Ishikawa (cell line): ENCODE data around the gene LECT2.

Experiments used
- CREB1 ChIP-seq: IDR thresholded peaks from 2 replicates; pipeline ENCODE4 v1.6.1; 2012; ENCODE audit warnings: low read depth
- EGR1 ChIP-seq: IDR thresholded peaks from 2 replicates; pipeline ENCODE4 v1.6.1; 2012
- FOXM1 ChIP-seq: IDR thresholded peaks from 2 replicates; pipeline ENCODE4 v1.6.1; 2012; ENCODE audit warnings: low read depth, borderline replicate concordance
- RAD21 ChIP-seq: IDR thresholded peaks from 2 replicates; pipeline ENCODE4 v1.6.1; 2012; ENCODE audit warnings: low read depth
- TAF1 ChIP-seq: IDR thresholded peaks from 2 replicates; pipeline ENCODE4 v1.6.1; 2012; ENCODE audit warnings: low read depth, mild to moderate bottlenecking
- TCF12 ChIP-seq: IDR thresholded peaks from 2 replicates; pipeline ENCODE4 v1.6.1; 2012; ENCODE audit warnings: low read depth
- YY1 ChIP-seq: IDR thresholded peaks from 2 replicates; pipeline ENCODE4 v1.6.1; 2012; ENCODE audit warnings: low read depth
- TF ChIP-seq, protein P1 (sequence below): IDR thresholded peaks from 2 replicates; pipeline ENCODE4 v1.6.1; 2012; ENCODE audit warnings: low read depth, mild to moderate bottlenecking

- no peak for TF ChIP-seq TAF1
- no peak for TF ChIP-seq YY1
- TF ChIP-seq CREB1: no peak
- TF ChIP-seq RAD21: no peak
- no peak for TF ChIP-seq TCF12
- TF ChIP-seq, protein P1, sequence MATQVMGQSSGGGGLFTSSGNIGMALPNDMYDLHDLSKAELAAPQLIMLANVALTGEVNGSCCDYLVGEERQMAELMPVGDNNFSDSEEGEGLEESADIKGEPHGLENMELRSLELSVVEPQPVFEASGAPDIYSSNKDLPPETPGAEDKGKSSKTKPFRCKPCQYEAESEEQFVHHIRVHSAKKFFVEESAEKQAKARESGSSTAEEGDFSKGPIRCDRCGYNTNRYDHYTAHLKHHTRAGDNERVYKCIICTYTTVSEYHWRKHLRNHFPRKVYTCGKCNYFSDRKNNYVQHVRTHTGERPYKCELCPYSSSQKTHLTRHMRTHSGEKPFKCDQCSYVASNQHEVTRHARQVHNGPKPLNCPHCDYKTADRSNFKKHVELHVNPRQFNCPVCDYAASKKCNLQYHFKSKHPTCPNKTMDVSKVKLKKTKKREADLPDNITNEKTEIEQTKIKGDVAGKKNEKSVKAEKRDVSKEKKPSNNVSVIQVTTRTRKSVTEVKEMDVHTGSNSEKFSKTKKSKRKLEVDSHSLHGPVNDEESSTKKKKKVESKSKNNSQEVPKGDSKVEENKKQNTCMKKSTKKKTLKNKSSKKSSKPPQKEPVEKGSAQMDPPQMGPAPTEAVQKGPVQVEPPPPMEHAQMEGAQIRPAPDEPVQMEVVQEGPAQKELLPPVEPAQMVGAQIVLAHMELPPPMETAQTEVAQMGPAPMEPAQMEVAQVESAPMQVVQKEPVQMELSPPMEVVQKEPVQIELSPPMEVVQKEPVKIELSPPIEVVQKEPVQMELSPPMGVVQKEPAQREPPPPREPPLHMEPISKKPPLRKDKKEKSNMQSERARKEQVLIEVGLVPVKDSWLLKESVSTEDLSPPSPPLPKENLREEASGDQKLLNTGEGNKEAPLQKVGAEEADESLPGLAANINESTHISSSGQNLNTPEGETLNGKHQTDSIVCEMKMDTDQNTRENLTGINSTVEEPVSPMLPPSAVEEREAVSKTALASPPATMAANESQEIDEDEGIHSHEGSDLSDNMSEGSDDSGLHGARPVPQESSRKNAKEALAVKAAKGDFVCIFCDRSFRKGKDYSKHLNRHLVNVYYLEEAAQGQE: no peak
- no peak for TF ChIP-seq FOXM1
- no peak for TF ChIP-seq EGR1
These were observed 2.1 kb downstream of the LECT2 start for GRCh38 chr5:135952683-135953082.
